Measurements from ENCODE around the gene PLEKHG2.

Gene PLEKHG2

DNA sequence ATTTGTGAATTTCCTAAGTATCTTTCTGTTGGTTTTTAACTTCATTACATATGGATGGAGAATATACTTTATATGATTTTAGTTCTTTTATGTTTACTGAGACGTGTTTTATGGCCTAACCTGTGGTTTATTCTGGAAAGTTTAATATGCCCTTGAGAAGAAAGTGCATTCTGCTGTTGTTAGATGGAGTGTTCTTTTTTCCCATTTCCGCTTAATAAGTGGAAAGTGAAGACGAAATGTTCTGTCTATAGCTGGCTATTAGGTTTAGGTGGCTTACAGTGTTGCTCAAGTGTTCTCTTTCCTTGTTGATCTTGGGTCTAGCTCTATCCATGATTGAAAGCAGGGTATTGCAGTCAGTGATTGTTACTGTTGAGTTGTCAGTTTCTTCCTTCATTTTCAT, 50.9 kb downstream of the PLEKHG2 start:
- DNase-seq: no peak

DNA sequence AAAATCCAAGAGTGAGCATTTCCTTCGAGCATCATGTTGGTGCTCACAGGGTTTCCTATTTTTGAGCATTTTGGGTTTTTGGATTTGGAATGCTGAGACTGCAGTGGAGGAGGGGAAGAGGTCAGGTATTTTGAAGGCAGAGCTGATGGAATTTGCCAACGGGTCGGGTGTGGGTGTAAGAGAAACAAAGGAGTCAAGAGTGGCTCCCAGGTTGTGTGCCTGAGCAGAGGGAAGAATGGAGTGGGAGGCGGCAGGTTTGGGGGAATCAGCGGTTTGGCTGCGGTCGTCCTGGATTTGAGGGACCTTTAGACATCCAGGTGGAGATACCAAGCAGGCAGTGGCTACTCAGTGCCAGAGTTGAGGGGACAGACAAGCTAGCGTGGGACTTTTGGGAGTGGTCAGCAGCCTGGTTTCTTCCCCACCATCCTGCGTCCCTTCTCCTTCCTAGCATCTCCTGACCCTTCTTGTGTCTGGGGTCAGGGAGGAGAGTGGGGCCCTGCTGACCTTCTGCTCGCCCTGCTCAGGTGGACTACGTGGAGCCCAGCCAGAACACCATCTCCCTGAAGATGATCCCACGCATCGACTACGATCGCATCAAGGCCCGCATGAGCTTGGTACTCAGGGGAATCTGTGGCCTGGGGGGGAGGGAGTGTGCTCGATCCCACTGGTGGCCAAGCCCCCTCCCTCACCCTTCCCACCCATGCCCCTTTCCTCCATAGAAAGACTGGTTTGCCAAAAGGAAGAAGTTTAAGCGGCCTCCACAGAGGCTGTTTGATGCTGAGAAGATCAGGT, 53.7 kb downstream of the PLEKHG2 start:
- DNase-seq: no peak

DNA sequence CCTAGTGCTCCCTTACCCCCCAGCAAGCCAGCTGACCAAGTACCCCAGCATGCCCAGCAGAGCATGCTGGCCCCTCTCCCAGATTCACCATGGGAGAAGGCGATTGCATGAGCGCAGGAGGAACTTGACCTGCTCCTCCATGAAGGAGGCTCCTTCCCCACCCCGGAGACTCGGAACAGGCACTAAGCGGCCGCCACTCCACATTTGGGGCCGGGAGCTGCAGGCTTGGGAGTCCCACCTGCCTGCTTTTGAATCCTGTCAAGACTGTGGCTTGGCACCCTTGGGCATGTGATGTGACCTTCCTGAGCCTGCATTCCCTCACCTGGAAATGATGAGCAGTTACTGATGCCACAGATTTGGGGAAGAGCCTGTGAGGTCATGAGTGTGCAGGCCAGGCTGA, 55.5 kb downstream of the PLEKHG2 start:
- DNase-seq: no peak

DNA sequence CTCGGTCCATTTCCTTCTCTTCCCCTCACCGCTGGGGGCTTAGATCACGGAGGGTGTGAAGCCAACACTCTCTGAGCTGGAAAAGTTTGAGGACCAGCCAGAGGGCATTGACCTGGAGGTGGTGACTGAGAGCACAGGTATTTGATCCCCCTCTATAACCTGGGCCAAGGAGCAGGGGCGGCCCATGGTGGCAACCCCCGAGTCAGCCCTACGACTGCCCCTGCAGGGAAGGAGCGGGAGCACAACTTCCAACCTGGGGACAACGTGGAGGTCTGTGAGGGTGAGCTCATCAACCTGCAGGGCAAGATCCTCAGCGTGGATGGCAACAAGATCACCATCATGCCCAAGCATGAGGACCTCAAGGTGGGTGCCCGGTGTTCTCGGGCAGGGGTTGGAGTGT, 56.6 kb downstream of the PLEKHG2 start:
- DNase-seq: no peak

DNA sequence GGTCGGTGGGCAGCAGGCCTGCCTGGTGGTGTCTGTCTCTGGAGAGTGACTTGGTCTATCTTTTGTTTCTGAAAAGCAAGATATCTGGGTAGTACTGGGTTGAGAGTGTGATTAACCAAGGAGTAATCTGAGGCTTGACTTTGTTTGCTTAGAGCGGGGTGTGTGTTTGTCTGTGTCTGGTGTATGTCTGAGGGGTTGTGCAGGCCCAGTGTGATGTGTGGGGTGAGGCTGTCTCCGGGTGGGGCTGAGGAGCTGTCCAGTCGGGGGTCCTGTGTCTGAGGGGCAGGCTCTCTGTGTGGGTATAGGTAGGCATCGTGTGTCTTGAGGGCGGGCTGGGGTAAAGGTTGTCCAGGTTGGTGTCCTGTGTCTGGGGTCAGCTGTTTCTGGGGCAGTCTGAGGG, 57.1 kb downstream of the PLEKHG2 start:
- no peak for DNase-seq

DNA sequence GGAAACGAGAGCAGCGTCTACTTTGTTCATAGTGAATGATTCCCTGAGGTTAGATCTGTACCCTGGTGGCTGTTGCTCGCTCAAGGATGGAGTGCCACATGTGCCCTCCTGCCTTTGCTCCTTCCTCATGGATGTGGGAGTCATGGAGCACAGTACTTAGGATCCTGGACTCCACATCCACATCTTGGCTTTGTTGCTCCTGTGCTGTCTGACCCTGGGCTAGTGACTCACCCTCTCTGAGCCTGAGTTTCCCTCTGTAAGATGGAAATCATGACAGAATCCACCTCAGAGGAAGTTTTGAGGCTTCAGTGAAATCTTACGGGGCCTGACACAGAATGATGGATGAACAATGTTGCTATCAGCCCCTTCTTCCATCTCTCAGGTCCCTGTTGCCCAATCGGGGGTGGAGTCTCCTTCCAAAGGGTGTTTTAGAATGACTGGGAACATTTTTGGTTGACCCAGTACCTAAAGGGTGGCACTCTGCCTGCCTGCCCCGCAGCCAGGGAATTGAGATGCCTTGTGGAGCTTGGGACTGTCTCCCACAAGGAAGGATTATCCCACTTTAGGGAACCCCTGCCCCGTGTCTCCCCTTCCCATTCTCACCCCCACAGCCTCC, 58.4 kb downstream of the PLEKHG2 start:
- DNase-seq: no peak

DNA sequence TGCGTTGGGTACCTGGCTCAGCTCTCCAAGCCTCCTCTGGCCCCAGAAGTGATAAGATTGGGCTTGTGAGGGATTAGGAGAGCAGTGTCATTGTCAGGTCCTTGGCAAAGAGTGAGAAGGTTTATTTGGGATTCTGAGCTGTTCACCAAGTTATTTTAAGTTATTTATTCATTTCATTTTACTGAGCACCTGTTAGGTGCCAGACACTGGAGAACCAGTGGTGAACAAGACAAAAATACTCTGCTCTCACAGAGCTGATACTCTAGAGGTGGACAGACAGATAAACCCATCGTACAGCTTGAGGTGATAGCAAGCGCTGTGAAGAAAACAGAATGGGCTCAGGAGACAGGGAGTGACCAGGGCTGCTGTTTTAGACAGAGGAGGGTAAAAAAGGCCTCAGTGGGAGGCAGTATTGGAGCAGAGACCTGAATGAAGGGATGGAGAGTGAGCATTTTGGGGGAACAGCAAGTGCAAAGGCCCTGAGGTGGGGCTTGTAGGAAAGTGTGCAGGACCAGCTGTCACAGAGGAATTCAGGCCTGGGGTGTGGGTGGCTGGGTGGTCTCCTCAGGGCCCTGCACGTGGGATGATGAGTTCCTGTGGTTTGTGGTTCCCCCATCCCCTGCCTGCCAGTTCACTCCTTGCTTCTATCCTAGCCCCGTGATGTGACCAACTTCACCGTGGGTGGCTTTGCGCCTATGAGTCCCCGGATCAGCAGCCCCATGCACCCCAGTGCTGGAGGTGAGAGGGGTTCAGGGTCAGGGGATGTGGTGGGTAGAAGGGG, 59.5 kb downstream of the PLEKHG2 start:
- no peak for DNase-seq

DNA sequence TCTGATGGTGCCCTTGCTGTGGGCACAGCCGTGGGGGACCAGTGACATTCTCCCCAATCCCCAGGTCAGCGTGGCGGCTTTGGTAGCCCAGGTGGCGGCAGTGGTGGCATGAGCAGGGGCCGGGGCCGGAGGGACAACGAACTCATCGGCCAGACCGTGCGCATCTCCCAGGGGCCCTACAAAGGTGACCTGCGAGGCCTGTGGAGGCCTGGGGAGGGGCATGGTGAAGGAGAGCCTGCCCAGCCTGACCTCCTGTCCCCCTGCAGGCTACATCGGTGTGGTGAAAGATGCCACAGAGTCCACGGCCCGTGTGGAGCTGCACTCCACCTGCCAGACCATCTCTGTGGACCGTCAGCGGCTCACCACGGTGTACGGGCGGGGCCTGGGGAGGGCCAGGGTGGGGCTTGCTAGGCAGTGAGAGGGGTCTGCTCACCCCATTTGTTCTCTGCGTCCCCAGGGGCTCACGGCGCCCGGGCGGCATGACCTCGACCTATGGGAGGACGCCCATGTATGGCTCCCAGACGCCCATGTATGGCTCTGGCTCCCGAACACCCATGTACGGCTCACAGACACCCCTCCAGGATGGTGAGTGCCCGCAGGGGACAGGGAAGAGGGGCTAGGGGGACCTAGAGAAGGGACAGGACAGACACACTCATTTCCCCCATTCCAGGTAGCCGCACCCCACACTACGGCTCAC, 60.4 kb downstream of the PLEKHG2 start:
- DNase-seq: no peak

DNA sequence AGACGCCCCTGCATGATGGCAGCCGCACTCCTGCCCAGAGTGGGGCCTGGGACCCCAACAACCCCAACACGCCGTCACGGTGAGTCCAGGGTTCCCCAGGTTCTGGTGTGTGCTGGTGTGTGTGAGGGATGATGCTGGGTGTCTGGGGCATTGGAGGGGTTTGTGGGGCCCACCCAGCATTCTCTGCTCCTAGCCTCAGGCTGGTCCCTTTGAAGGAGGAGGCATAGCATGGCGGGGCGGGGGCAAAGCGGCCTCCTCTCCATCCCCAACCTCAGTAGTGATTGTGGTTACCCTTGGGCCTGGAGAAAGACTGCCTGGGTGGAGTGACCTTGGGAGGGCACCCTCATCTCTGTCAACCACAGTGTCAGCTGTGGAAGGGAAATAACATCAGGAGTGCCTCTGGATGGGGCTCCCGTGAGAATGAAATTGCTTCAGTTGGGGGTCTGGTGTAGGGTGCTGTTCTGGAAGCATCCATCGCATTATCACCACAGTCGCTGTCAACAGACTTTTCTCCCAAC, 61.0 kb downstream of the PLEKHG2 start:
- DNase-seq: no peak

DNA sequence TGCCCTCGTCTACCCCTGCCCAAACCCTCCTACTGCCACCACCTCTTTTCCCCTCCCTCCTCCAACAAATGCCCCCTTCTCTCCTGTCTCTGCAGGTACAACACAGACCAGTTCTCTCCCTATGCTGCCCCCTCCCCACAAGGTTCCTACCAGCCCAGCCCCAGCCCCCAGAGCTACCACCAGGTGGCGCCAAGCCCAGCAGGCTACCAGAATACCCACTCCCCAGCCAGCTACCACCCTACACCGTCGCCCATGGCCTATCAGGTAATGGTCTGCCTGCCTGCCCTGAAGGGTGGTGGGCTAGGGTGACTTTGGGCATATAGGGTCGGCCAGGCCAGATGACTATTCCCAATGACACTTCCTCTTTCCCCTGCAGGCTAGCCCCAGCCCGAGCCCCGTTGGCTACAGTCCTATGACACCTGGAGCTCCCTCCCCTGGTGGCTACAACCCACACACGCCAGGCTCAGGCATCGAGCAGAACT, 61.7 kb downstream of the PLEKHG2 start:
- DNase-seq: no peak

DNA sequence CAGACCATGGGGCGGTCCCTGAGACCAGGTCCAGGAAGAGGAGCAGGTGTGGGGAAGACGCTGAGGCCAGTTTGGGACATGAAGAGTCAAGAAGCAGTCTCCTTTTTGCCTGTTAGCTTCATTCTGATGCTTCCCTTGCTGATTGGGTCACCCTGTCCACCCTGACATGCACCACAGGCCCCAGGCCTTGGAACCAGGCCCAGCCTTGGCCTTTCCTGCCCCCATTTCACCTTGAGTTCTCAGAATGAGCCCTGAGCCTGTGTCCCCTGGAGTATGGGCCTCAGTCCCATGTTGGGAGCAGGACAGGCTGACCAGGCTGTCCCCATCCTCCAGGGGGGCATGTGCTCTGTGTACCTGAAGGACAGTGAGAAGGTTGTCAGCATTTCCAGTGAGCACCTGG, 63.3 kb downstream of the PLEKHG2 start:
- DNase-seq: no peak
